ENCODE measurements around the gene CSRP1. TPM values are rescaled to one million over a fixed set of nuclear protein-coding genes. Genes with fewer than 3 reads are reported as not detected.

CSRP1 gene
- total RNA-seq, 2 experiments from 2014 or later = 46.4 to 89.8 TPM

- Histone ChIP-seq H3K36me3 (ENCODE audit: insufficient read depth, low read length) (no peaks in the 10 kb centered on the region; the same call in 1 of the 2 replicates), H3K4me1 (ENCODE audit: insufficient read depth, low read length, poor library complexity, severe bottlenecking) (peaks cover 35% of the 10 kb centered on the region), H4K20me1 (ENCODE audit: insufficient read depth, low read length) (no peaks in the 10 kb centered on the region), H3K9me2 (ENCODE audit: insufficient read depth, low read length) (no peaks in the 10 kb centered on the region), H3K4me3 (ENCODE audit: low read depth, low read length, poor library complexity, severe bottlenecking) (no peak overlapping the region), H2AFZ (ENCODE audit: low read length) (no peak overlapping the region), H3K79me2 (ENCODE audit: insufficient read depth, low read depth, low read length) (no peaks in the 10 kb centered on the region), H3K4me2 (ENCODE audit: low read length) (no peak overlapping the region), H3K27ac (ENCODE audit: low read depth, low read length, poor library complexity, severe bottlenecking) (no peak overlapping the region), H3K9me3 (ENCODE audit: low read length) (peaks cover 12% of the 10 kb centered on the region)
- ChIA-PET POLR2A (interaction anchor here (0.7 kb wide), 1 partner anchor 133 kb away, joined by 3 read pairs; no protein-coding TSS in a partner anchor), CTCF (ENCODE audit: unreplicated experiment) (no interaction called here)
- DNase-seq (ENCODE audit: low spot score) = no peak
- BruUV-seq (replicated peaks) = no TSS peak
- TF ChIP-seq EZH2phosphoT487 (IDR thresholded peaks at IDR 0.05; ENCODE audit: borderline replicate concordance, low read depth, low read length) = no peak
- no peak for TF ChIP-seq CTCF (conservative IDR thresholded peaks at IDR 0.05; ENCODE audit: low read length)
- intact Hi-C loops (cut with micrococcal nuclease; ENCODE audit: unreplicated experiment) = no loop called here
These were observed 61.6 kb downstream of the CSRP1 start for GRCh38 chr1:201445310-201445709.

GRCh38 chr1:201444792-201445191 is 62.1 kb downstream of the CSRP1 start:
- Histone ChIP-seq H3K4me1 (ENCODE audit: insufficient read depth, low read length, poor library complexity, severe bottlenecking) (peaks cover 34% of the 10 kb centered on the region), H4K20me1 (ENCODE audit: insufficient read depth, low read length) (no peaks in the 10 kb centered on the region), H3K27ac (ENCODE audit: low read depth, low read length, poor library complexity, severe bottlenecking) (no peak overlapping the region), H3K4me3 (ENCODE audit: low read depth, low read length, poor library complexity, severe bottlenecking) (no peak overlapping the region), H3K36me3 (ENCODE audit: insufficient read depth, low read length) (no peaks in the 10 kb centered on the region; the same call in 1 of the 2 replicates), H3K4me2 (ENCODE audit: low read length) (no peak overlapping the region), H3K9me3 (ENCODE audit: low read length) (peaks cover 12% of the 10 kb centered on the region), H3K9me2 (ENCODE audit: insufficient read depth, low read length) (no peaks in the 10 kb centered on the region), H2AFZ (ENCODE audit: low read length) (no peak overlapping the region), H3K79me2 (ENCODE audit: insufficient read depth, low read depth, low read length) (no peaks in the 10 kb centered on the region)
- CTCF ChIA-PET (ENCODE audit: unreplicated experiment) = no interaction called here
- no TSS peak for BruUV-seq (replicated peaks)
- DNase-seq (ENCODE audit: low spot score) = no peak
- intact Hi-C loops (cut with micrococcal nuclease; ENCODE audit: unreplicated experiment) = no loop called here
- POLR2A ChIA-PET = interaction anchor here (0.7 kb wide), 2 partner anchors 13 to 132 kb away, joined by 3 read pairs; no protein-coding TSS in a partner anchor
- TF ChIP-seq CTCF (conservative IDR thresholded peaks at IDR 0.05; ENCODE audit: low read length) = no peak
- no peak for TF ChIP-seq EZH2phosphoT487 (IDR thresholded peaks at IDR 0.05; ENCODE audit: borderline replicate concordance, low read depth, low read length)

- TF ChIP-seq CTCF (conservative IDR thresholded peaks at IDR 0.05; ENCODE audit: low read length) = no peak
- no peak for TF ChIP-seq EZH2phosphoT487 (IDR thresholded peaks at IDR 0.05; ENCODE audit: borderline replicate concordance, low read depth, low read length)
- POLR2A ChIA-PET = no interaction called here
These were observed 63.2 kb downstream of the CSRP1 start for GRCh38 chr1:201443747-201444146.

More at GRCh38 chr1:201443747-201444146, 63.2 kb downstream of the CSRP1 start:
- Histone ChIP-seq H3K4me3 (ENCODE audit: low read depth, low read length, poor library complexity, severe bottlenecking) (no peak overlapping the region), H3K4me1 (ENCODE audit: insufficient read depth, low read length, poor library complexity, severe bottlenecking) (peaks cover 38% of the 10 kb centered on the region), H3K9me2 (ENCODE audit: insufficient read depth, low read length) (no peaks in the 10 kb centered on the region), H3K36me3 (ENCODE audit: insufficient read depth, low read length) (no peaks in the 10 kb centered on the region; the same call in 1 of the 2 replicates), H3K4me2 (ENCODE audit: low read length) (no peak overlapping the region), H3K27ac (ENCODE audit: low read depth, low read length, poor library complexity, severe bottlenecking) (no peak overlapping the region), H3K9me3 (ENCODE audit: low read length) (peaks cover 12% of the 10 kb centered on the region), H2AFZ (ENCODE audit: low read length) (no peak overlapping the region), H3K79me2 (ENCODE audit: insufficient read depth, low read depth, low read length) (no peaks in the 10 kb centered on the region), H4K20me1 (ENCODE audit: insufficient read depth, low read length) (no peaks in the 10 kb centered on the region)
- intact Hi-C loops (cut with micrococcal nuclease; ENCODE audit: unreplicated experiment) = no loop called here
- BruUV-seq (replicated peaks) = no TSS peak
- no peak for DNase-seq (ENCODE audit: low spot score)
- CTCF ChIA-PET (ENCODE audit: unreplicated experiment) = no interaction called here
